Erythroblast (primary cell): Measurements from ENCODE around the gene UNK.

ENCODE experiments used
- GATA1 ChIP-seq: IDR thresholded peaks from 2 replicates; pipeline ENCODE4 v1.6.1; 2011; ENCODE audit warnings: low read depth, mild to moderate bottlenecking, control low read depth, low read length, moderate library complexity
- POLR2A ChIP-seq: IDR thresholded peaks from 2 replicates; pipeline ENCODE4 v1.6.1; 2011; ENCODE audit warnings: mild to moderate bottlenecking, low read length

DNA sequence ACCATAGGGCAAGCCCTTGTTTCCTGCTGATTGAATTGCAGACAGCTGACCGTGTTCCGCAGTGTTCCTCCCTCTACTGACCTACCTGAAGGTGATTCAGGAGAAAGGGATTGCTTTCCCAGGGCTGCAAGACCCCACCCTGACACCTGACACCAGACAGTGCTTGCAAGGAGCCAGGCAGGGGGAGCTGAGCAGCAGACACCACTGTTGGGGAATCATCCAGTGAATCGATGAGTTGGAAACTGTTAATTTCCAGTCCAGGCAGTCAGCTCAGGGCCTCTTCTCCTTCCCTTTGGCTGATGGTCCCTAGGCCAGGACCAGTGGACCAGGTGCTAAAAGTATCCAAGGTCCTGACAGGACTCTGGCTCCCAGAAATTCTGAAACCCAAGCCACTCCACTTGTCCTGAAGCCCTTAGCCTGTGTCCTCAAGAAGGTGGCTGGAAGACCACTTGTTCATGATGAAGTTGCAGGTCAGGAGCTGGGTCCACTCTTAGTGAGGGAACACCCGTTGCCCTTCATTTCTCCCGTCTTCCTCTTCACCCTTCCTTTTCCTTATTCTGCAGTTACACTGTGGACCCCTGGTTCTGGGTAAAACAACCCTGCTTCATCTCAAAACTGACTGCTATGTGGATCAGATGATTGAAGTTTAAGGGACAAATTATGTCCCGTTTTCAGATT lies 9.5 kb upstream of the UNK start:
- TF ChIP-seq POLR2A (no peak), GATA1 (no peak)
